ENCODE data around the gene ATP5PD. TPM values are rescaled to one million over a fixed set of nuclear protein-coding genes. Genes with fewer than 3 reads are reported as not detected.

ATP5PD gene
- total and polyA plus RNA-seq, 2 donors (not counting 1 experiment from before 2014, with no cell fraction given) = 92.1 to 101 TPM

GRCh38 chr17:75061618-75062017 lies 14.8 kb upstream of the ATP5PD start:
- ATAC-seq (ENCODE audit: low read depth) (no peak), DNase-seq (no peak)
- no peaks in the 10 kb centered on the region for H3K4me1 Mint-ChIP-seq
- H3K9me3 Mint-ChIP-seq (ENCODE audit: insufficient read depth) = no peaks in the 10 kb centered on the region
- H4K20me1 ChIP-seq (ENCODE audit: control insufficient read depth, insufficient read depth, low read length, poor library complexity, severe bottlenecking) = no peaks in the 10 kb centered on the region
- H3K4me2 ChIP-seq (replicated peaks; ENCODE audit: low read depth, low read length, poor library complexity, severe bottlenecking) = no peak overlapping the region
- no peaks in the 10 kb centered on the region for H3K27me3 ChIP-seq (replicated peaks in 1 of 4; ENCODE audit: control extremely low read depth in 1 of 4, control insufficient read depth in 3 of 4, insufficient read depth in 4 of 4, low read length in 3 of 4)
- no peak overlapping the region for H3K9ac ChIP-seq (ENCODE audit: low read length)
- H3K27ac ChIP-seq (ENCODE audit: low read length in 2 of 2) = no peak overlapping the region
- H3K79me2 ChIP-seq (ENCODE audit: control insufficient read depth, insufficient read depth, low read length) = peaks cover 5% of the 10 kb centered on the region
- no peaks in the 10 kb centered on the region for H3K4me1 ChIP-seq (ENCODE audit: control insufficient read depth in 2 of 2, insufficient read depth in 2 of 2, low read length in 2 of 2)
- no peaks in the 10 kb centered on the region for H3K27me3 Mint-ChIP-seq
- H3K9me3 ChIP-seq (ENCODE audit: control extremely low read depth in 1 of 3, control insufficient read depth in 2 of 3, insufficient read depth in 1 of 3, low read length in 2 of 3) = no peaks in the 10 kb centered on the region
- H2AFZ ChIP-seq (ENCODE audit: insufficient read depth, low read depth, low read length, poor library complexity, severe bottlenecking) = no peak overlapping the region
- peaks cover 0 to 54% of the 10 kb centered on the region in 2 experiments for H3K36me3 ChIP-seq (replicated peaks in 1 of 2; ENCODE audit: control extremely low read depth in 1 of 2, control insufficient read depth in 1 of 2, extremely low read depth in 1 of 2, insufficient read depth in 2 of 2, low read length in 1 of 2)
- CTCF ChIA-PET = interaction anchor here (0.7 to 2.1 kb wide), 6 partner anchors 55 to 189 kb away, joined by 3 to 10 read pairs (median 3); partner anchors contain the start of gene FDXR
- H3K4me3 ChIP-seq (ENCODE audit: control extremely low read depth in 1 of 5, extremely low read depth in 1 of 5, insufficient read depth in 1 of 5, low read depth in 2 of 5, low read length in 4 of 5) = no peak overlapping the region
- WGBS (ENCODE audit: insufficient coverage) = 99% methylated on average over 7 of the region's 8 CpGs
- intact Hi-C loops (cut with micrococcal nuclease) = no loop called here
- no peak overlapping the region for H3K27ac Mint-ChIP-seq
- POLR2A ChIA-PET = no interaction called here
- H3K4me3 Mint-ChIP-seq = no peak overlapping the region
- TF ChIP-seq EZH2 (IDR thresholded peaks at IDR 0.05; ENCODE audit: borderline replicate concordance, insufficient read depth, low read depth, low read length, poor library complexity, severe bottlenecking) = no peak
- TF ChIP-seq, protein P1, sequence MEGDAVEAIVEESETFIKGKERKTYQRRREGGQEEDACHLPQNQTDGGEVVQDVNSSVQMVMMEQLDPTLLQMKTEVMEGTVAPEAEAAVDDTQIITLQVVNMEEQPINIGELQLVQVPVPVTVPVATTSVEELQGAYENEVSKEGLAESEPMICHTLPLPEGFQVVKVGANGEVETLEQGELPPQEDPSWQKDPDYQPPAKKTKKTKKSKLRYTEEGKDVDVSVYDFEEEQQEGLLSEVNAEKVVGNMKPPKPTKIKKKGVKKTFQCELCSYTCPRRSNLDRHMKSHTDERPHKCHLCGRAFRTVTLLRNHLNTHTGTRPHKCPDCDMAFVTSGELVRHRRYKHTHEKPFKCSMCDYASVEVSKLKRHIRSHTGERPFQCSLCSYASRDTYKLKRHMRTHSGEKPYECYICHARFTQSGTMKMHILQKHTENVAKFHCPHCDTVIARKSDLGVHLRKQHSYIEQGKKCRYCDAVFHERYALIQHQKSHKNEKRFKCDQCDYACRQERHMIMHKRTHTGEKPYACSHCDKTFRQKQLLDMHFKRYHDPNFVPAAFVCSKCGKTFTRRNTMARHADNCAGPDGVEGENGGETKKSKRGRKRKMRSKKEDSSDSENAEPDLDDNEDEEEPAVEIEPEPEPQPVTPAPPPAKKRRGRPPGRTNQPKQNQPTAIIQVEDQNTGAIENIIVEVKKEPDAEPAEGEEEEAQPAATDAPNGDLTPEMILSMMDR (IDR thresholded peaks at IDR 0.05) = no peak

DNA sequence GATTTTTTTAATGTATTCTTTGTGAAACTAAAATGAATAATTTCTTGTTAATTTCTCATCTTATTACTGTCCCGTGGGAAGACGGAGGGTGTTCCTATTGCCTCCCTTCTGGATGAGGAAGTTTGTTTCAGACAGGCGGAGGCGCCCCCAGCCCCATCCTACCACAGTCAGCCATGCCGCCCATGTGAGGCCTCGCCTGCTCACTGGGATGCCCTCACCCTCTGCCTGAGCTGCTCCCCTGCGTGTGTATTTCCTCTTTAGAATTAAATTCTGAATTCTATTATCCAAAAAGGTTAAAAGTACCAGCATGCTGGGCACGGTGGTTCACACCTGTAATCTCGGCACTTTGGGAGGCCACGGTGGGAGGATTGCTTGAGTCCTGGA lies 14.3 kb upstream of the ATP5PD start:
- Histone ChIP-seq H3K36me3 (replicated peaks in 1 of 2; ENCODE audit: control extremely low read depth in 1 of 2, control insufficient read depth in 1 of 2, extremely low read depth in 1 of 2, insufficient read depth in 2 of 2, low read length in 1 of 2) (peaks cover 0 to 56% of the 10 kb centered on the region in 2 experiments), H3K4me1 (ENCODE audit: control insufficient read depth in 2 of 2, insufficient read depth in 2 of 2, low read length in 2 of 2) (no peaks in the 10 kb centered on the region), H3K9ac (ENCODE audit: low read length) (no peak overlapping the region), H4K20me1 (ENCODE audit: control insufficient read depth, insufficient read depth, low read length, poor library complexity, severe bottlenecking) (no peaks in the 10 kb centered on the region), H3K4me2 (replicated peaks; ENCODE audit: low read depth, low read length, poor library complexity, severe bottlenecking) (no peak overlapping the region), H3K27ac (ENCODE audit: low read length in 2 of 2) (no peak overlapping the region), H3K27me3 (replicated peaks in 1 of 4; ENCODE audit: control extremely low read depth in 1 of 4, control insufficient read depth in 3 of 4, insufficient read depth in 4 of 4, low read length in 3 of 4) (no peaks in the 10 kb centered on the region), H3K4me3 (ENCODE audit: control extremely low read depth in 1 of 5, extremely low read depth in 1 of 5, insufficient read depth in 1 of 5, low read depth in 2 of 5, low read length in 4 of 5) (no peak overlapping the region), H3K9me3 (ENCODE audit: control extremely low read depth in 1 of 3, control insufficient read depth in 2 of 3, insufficient read depth in 1 of 3, low read length in 2 of 3) (no peaks in the 10 kb centered on the region), H2AFZ (ENCODE audit: insufficient read depth, low read depth, low read length, poor library complexity, severe bottlenecking) (no peak overlapping the region), H3K79me2 (ENCODE audit: control insufficient read depth, insufficient read depth, low read length) (peaks cover 6% of the 10 kb centered on the region)
- 100% methylated on average over 5 of the region's 10 CpGs for whole genome bisulfite sequencing (ENCODE audit: insufficient coverage)
- H3K27ac Mint-ChIP-seq = no peak overlapping the region
- ChIA-PET POLR2A (no interaction called here), CTCF (interaction anchor here (0.7 to 2.2 kb wide), 10 partner anchors 9 to 188 kb away, joined by 3 to 10 read pairs (median 3); partner anchors contain the start of gene FDXR)
- no peak for TF ChIP-seq EZH2 (IDR thresholded peaks at IDR 0.05; ENCODE audit: borderline replicate concordance, insufficient read depth, low read depth, low read length, poor library complexity, severe bottlenecking)
- no peaks in the 10 kb centered on the region for H3K4me1 Mint-ChIP-seq
- ATAC-seq (ENCODE audit: low read depth) (no peak), DNase-seq (no peak)
- no peaks in the 10 kb centered on the region for H3K9me3 Mint-ChIP-seq (ENCODE audit: insufficient read depth)
- intact Hi-C loops (cut with micrococcal nuclease) = no loop called here
- no peak overlapping the region for H3K4me3 Mint-ChIP-seq
- H3K27me3 Mint-ChIP-seq = no peaks in the 10 kb centered on the region

Measured in B cell (primary cell).